Hepatocyte (in vitro differentiated cells): ENCODE data around the gene LECT2. TPM values are rescaled to one million over a fixed set of nuclear protein-coding genes. Genes with fewer than 3 reads are reported as not detected.

Experiments used
- DNase-seq: peaks from one replicate; pipeline ENCODE4 v3.0.0-alpha.2; 2016; ENCODE audit warnings: low spot score
- H2AFZ ChIP-seq: fragments of 200-600 bp; sonication (generic); 2 replicates; pipeline ENCODE4 v1.6.0; 2016; ENCODE audit warnings: antibody characterized with exemption, mild to moderate bottlenecking
- H3K27ac ChIP-seq: fragments of 200-600 bp; sonication (generic); 2 replicates; pipeline ENCODE4 v1.5.1; 2016; ENCODE audit warnings: mild to moderate bottlenecking
- H3K27me3 ChIP-seq: fragments of 200-600 bp; sonication (generic); 2 replicates; pipeline ENCODE4 v1.6.1; 2016
- H3K36me3 ChIP-seq: fragments of 200-600 bp; sonication (generic); replicated peaks from 2 replicates; pipeline ENCODE4 v1.5.1; 2016; ENCODE audit warnings: low read depth; ENCODE audit not compliant: insufficient read depth
- H3K4me1 ChIP-seq: fragments of 200-600 bp; sonication (generic); 2 replicates; pipeline ENCODE4 v1.5.1; 2016; ENCODE audit warnings: mild to moderate bottlenecking, moderate library complexity; ENCODE audit not compliant: insufficient read depth
- H3K4me2 ChIP-seq: fragments of 200-600 bp; sonication (generic); 2 replicates; pipeline ENCODE4 v1.6.0; 2016
- H3K4me3 ChIP-seq: fragments of 200-600 bp; sonication (generic); 2 replicates; pipeline ENCODE4 v1.5.1; 2016; ENCODE audit warnings: mild to moderate bottlenecking
- H3K79me2 ChIP-seq: fragments of 200-600 bp; sonication (generic); 2 replicates; pipeline ENCODE4 v1.6.0; 2017; ENCODE audit warnings: mild to moderate bottlenecking
- H3K9me2 ChIP-seq: fragments of 200-600 bp; sonication (generic); replicated peaks from 2 replicates; pipeline ENCODE4 v1.6.0; 2017; ENCODE audit warnings: mild to moderate bottlenecking; ENCODE audit not compliant: insufficient read depth
- H3K9me3 ChIP-seq: fragments of 200-600 bp; sonication (generic); 2 replicates; pipeline ENCODE4 v1.5.1; 2016; ENCODE audit warnings: low read depth, mild to moderate bottlenecking
- H4K20me1 ChIP-seq: fragments of 200-600 bp; sonication (generic); 2 replicates; pipeline ENCODE4 v1.6.0; 2016; ENCODE audit warnings: mild to moderate bottlenecking; ENCODE audit not compliant: insufficient read depth, poor library complexity, severe bottlenecking
- CTCF ChIP-seq: fragments of 200-600 bp; sonication (generic); IDR thresholded peaks from 2 replicates; pipeline ENCODE4 v1.5.1; 2016; ENCODE audit warnings: antibody characterized with exemption, mild to moderate bottlenecking; ENCODE audit not compliant: poor library complexity
- EZH2 ChIP-seq: fragments of 200-600 bp; sonication (generic); IDR thresholded peaks from 2 replicates; pipeline ENCODE4 v1.6.1; 2016; ENCODE audit warnings: antibody characterized with exemption, mild to moderate bottlenecking, borderline replicate concordance
- EZH2phosphoT487 ChIP-seq: fragments of 200-600 bp; sonication (generic); IDR thresholded peaks from one replicate; pipeline ENCODE4 v1.6.1; 2018; ENCODE audit warnings: antibody characterized with exemption, mild to moderate bottlenecking, low read depth, moderate library complexity; ENCODE audit not compliant: unreplicated experiment, severe bottlenecking
- WGBS: methylation state at CpG from one replicate; pipeline ENCODE4 v1.1.6; 2016; ENCODE audit warnings: low lambda C conversion rate; ENCODE audit errors: missing lambda C conversion rate; 5-methylcytosine and 5-hydroxymethylcytosine counted together
- polyA plus RNA-seq: library from polyadenylated mRNA; unstranded; fragments of >200 nt; fragmentation: Nextera tagmentation; extraction: Ambion mirVana; gene quantifications from 2 replicates; pipeline ENCODE4 v1.2.1, GENCODE V29; 2016
- total RNA-seq: library from RNA; depleted of rRNA; stranded (reverse); fragments of >200 nt; gene quantifications from 2 replicates; pipeline ENCODE4 v1.2.3, GENCODE V29; 2014

Gene LECT2
- total and polyA plus RNA-seq, 2 experiments from 2014 or later = 12.3 to 29.6 TPM

DNA sequence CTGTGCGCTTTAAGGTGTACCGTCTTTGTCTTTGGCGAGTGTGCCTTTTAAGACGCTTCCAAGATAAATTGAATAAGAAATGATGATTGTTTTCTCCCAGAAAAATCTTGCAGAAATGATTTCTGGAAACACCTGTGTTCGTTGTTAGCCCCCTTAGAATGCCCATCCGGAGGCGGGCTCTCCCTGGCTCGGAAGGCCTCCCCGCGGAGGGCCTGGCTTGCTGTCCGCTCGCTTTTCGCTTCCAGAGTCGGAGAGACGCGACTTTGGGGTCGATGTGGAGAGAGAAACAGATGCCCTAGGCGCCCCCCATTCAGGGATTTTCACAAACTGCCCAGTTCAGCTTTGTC lies 23.9 kb downstream of the LECT2 start:
- Histone ChIP-seq H2AFZ (peak overlapping the region; percentile 69), H3K9me3 (no peaks in the 10 kb centered on the region), H3K4me2 (peak overlapping the region; percentile 86), H3K27me3 (peaks cover 45% of the 10 kb centered on the region), H3K4me3 (peak overlapping the region; percentile 50), H3K36me3 (no peaks in the 10 kb centered on the region), H4K20me1 (no peaks in the 10 kb centered on the region), H3K4me1 (no peaks in the 10 kb centered on the region), H3K27ac (no peak overlapping the region), H3K9me2 (no peaks in the 10 kb centered on the region), H3K79me2 (no peaks in the 10 kb centered on the region)
- no peak for DNase-seq
- TF ChIP-seq EZH2 (no peak), CTCF (no peak), EZH2phosphoT487 (no peak)
- WGBS = 15% methylated on average over 18 of the region's 18 CpGs

DNA sequence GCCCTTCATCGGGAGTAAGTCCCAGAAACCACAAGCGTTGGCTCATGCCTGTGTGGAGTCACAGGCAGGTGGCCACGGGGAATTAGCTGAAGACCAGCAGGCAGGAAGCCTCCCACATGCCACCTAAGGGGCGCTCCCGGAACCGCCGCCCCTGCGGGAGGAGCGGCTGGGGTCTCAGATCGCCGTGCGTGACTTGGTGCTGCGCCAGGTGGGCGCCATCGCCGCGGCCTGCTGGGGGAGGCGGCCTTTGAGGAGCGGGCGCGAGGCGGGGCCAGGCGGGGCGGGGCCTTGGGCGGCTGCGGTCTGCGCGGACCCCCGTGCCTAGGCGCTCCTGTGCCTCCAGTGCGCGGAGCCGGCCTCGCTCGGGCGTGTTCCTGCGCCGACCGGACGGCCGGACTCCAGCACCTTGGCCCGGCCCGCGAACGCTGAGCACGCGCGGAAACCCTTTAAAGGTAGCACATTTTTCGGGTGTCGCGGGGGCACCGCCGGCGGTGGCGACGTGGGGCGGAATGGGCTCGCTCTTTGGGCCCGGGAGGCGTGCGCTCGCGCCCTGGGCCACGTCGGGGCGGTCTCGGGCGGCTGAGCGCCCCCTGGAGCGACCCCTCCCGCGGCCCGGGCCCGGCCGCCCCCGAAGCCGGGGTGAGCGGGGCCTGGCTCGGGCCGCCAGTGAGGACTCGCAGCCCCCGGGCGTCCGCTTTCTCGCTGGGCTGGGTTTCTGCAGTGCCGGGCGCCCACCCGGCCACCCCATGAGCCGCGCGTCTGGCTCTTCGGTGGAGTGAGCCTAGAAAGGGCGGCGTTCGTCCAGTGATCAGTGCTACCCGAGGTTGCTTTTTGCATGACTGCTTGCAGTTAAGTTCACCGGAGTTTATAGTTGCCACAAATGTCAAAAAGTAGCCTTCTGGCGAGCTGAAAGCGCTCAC lies 24.5 kb downstream of the LECT2 start:
- Histone ChIP-seq H3K9me3 (no peaks in the 10 kb centered on the region), H3K79me2 (no peaks in the 10 kb centered on the region), H3K27ac (no peak overlapping the region), H3K4me2 (peak overlapping the region; percentile 86), H3K9me2 (no peaks in the 10 kb centered on the region), H2AFZ (peak overlapping the region; percentile 69), H3K27me3 (peaks cover 45% of the 10 kb centered on the region), H4K20me1 (no peaks in the 10 kb centered on the region), H3K4me3 (peak overlapping the region; percentile 50), H3K36me3 (no peaks in the 10 kb centered on the region), H3K4me1 (no peaks in the 10 kb centered on the region)
- WGBS = 4% methylated on average over 56 of the region's 99 CpGs
- peak; percentile 43 for DNase-seq
- TF ChIP-seq CTCF (no peak), EZH2 (peak; percentile 73), EZH2phosphoT487 (no peak)

DNA sequence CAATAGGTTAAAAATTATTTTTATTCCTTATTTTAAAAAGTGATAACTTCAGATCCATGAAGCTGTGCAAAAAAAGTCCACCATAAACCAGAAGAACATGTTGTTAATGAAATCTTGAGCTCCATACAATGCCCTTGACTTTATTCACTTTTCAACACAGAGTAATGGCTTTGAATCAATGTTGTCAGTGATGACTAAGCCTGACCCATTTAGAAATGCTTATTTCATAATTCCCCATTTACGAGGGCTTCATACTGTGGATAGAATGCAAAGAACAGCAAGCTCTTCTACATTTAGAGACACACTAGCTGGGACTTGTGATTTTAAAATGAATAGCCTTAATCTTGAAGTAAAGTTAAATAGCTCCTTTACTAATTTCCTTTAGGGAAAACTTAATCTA lies 33.4 kb downstream of the LECT2 start:
- no peak for DNase-seq
- WGBS = 27% methylated on average over 1 of the region's 1 CpG
- H3K36me3 ChIP-seq = no peaks in the 10 kb centered on the region
- no peaks in the 10 kb centered on the region for H3K9me2 ChIP-seq
- H3K4me2 ChIP-seq = no peak overlapping the region
- no peaks in the 10 kb centered on the region for H3K9me3 ChIP-seq
- H3K27ac ChIP-seq = no peak overlapping the region
- H2AFZ ChIP-seq = no peak overlapping the region
- no peaks in the 10 kb centered on the region for H3K4me1 ChIP-seq
- no peaks in the 10 kb centered on the region for H3K79me2 ChIP-seq
- H3K4me3 ChIP-seq = no peak overlapping the region
- TF ChIP-seq CTCF = no peak
- no peak for TF ChIP-seq EZH2phosphoT487
- no peak for TF ChIP-seq EZH2
- H3K27me3 ChIP-seq = peaks cover 18% of the 10 kb centered on the region
- no peaks in the 10 kb centered on the region for H4K20me1 ChIP-seq
